Heart right ventricle (tissue), 16 donors: ENCODE data around the gene C1QC. TPM values are rescaled to one million over a fixed set of nuclear protein-coding genes. Genes with fewer than 3 reads are reported as not detected.

Source experiments
- ATAC-seq, 8 donors: fragments of 200-7000 bp; cut with Tn5 transposase; one replicate each; pipeline ENCODE4 v1.9.1; 2020; ENCODE audit warnings: mild to moderate bottlenecking in 8 of 8, moderate library complexity in 8 of 8, moderate number of reproducible peaks in 1 of 8
- DNase-seq, 2 donors: peaks; one replicate each; pipeline ENCODE4 v3.0.0-alpha.2; 2020
- H3K27ac ChIP-seq, 10 donors: fragments of 200-600 bp; sonication (generic) in 2 of 10; one replicate each; pipeline versions ENCODE4 v1.5.0 to v1.8.0; 2020 to 2022; ENCODE audit warnings: mild to moderate bottlenecking in 3 of 10
- H3K27me3 ChIP-seq, 7 donors: fragments of 200-600 bp; one replicate each; pipeline ENCODE4 v1.8.0; 2021 to 2022; ENCODE audit warnings: mild to moderate bottlenecking in 2 of 7
- H3K36me3 ChIP-seq, 9 donors: fragments of 200-600 bp; sonication (generic) in 1 of 9; one replicate each; pipeline versions ENCODE4 v1.5.0 to v1.8.0; 2020 to 2022; ENCODE audit warnings: mild to moderate bottlenecking in 2 of 9
- H3K4me1 ChIP-seq, 9 donors: fragments of 200-600 bp; sonication (generic) in 1 of 9; one replicate each; pipeline versions ENCODE4 v1.5.0 to v1.8.0; 2020 to 2022; ENCODE audit warnings: mild to moderate bottlenecking in 4 of 9
- H3K4me3 ChIP-seq, 10 donors: fragments of 200-600 bp; sonication (generic) in 2 of 10; one replicate each; pipeline versions ENCODE4 v1.5.0 to v1.8.0; 2020 to 2022; ENCODE audit warnings: mild to moderate bottlenecking in 7 of 10, moderate library complexity in 2 of 10
- H3K9me3 ChIP-seq, 11 donors: fragments of 200-600 bp in 10 of 11; sonication (generic) in 2 of 11; one replicate each; pipeline versions ENCODE4 v1.5.0 to v1.8.0; 2013 to 2022; ENCODE audit warnings: mild to moderate bottlenecking in 2 of 11, control low read depth in 1 of 11, moderate library complexity in 1 of 11
- WGBS, 2 donors: extraction: QIAGEN DNeasy Blood & Tissue Kit; methylation state at CpG; one replicate each; pipeline ENCODE4 v1.1.7; 2013; ENCODE audit warnings: inconsistent platforms in 1 of 2; 5-methylcytosine and 5-hydroxymethylcytosine counted together
- intact Hi-C, 10 donors: fragments of 100-400 bp; cut with DNase I; formaldehyde crosslinking; loops; one replicate each; pipeline versions ENCODE4 v1.11.1 to v1.14.2; 2022
- polyA plus RNA-seq, 2 donors: library from polyadenylated mRNA; stranded (reverse); fragments of 200-250 nt; gene quantifications; one replicate each; pipeline ENCODE4 v1.2.3, GENCODE V29; 2013
- total RNA-seq, 10 donors: library from RNA; stranded (reverse); fragmentation: NEBNext Ultra II Directional in 3 of 10; extraction: Animal tissue kit (Norgen Biotek cat#: 25700) in 3 of 10; gene quantifications; one replicate each; pipeline versions ENCODE4 v1.2.1 to v1.2.4, GENCODE V29; 2021 to 2023
- TF ChIP-seq, protein P1 (sequence below), 9 donors: fragments of 200-600 bp; sonication (generic) in 2 of 9; IDR thresholded peaks; one replicate each; pipeline versions ENCODE4 v1.5.0 to v1.8.0; 2021 to 2022; ENCODE audit warnings: antibody characterized with exemption in 9 of 9, mild to moderate bottlenecking in 5 of 9, moderate library complexity in 1 of 9
- donor health status: Arrhythmogenic right ventricular cardiomyopathy.
- donor health status: ischemic (EF 13 %, LVEDD 7.1; RV severe dilation, severe dysfunction).
- donor health status: healthy with polysubstance abuse.
- donor health status: DM: no; HTN: yes; CAD: no.
- donor health status: DM: no; HTN: no; CAD: no.
- donor health status: ischemic (EF 25% LVEDD 6.9; RV normal size, moderate dysfunction).
- donor health status: ischemic (EF 25% LVEDD 5.7; RV mildly dilated, moderate dysfunction).
- donor health status: healthy.
- donor health status: DM: yes; HTN: yes; CAD: no.
- donor health status: Ischemic cardiomyopathy.
- donor health status: ischemic (EF 35%, LVEDD 5.7; RV mildly dilated, moderate dysfunction).
- donor health status: nonischemic (EF 11% LVEDD 7.7; RV severe dilation, severe dysfunction).
- donor health status: DM: yes; HTN: yes; CAD: no.
- donor health status: PGD.
- donor health status: ischemic (EF 29% LVEDD 5.4; RV normal size, mild dysfunction).
- donor health status: nonischemic (EF 23%, LVEDD 6.1; RV moderate dilation, normal function).

C1QC gene
- total and polyA plus RNA-seq, 12 donors: 15.9 to 389 (median 27.8) TPM

DNA sequence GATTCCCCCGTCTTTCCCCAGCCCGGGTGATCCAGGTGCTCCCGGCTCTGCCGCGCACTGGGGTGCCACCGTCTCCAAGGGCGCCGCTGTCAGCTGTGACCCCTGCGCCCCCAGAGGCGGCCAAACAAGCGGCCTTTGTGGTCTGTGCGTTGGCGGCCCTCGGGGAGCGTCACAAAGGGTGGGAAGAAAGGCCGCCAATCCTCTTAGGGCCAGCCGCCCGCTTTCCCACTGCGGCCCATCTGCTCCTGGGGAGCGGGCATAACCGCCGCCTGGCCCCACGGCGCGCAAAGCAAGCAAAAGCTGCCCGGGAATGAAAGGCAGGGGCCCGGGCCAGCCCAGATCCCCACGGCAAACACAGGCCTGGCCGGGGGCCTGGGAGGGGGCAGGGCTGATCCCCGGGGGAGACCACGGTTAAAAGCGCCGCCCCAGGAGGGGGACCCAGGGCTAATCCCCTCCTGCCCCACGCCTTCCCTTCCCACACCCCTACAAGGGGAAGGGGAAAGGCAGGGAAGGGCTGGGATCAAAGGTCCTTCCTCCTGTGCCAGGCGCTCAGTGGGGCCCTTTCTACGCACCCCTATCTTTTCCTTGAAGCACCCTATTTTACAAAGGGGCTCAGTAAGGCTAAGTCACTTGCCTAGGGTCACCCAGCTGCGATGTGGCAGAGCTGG, 33.6 kb downstream of the C1QC start:
- DNase-seq (no peak), ATAC-seq (no peak)
- no peaks in the 10 kb centered on the region for H3K9me3 ChIP-seq
- intact Hi-C loops: loop anchor here in 4 of 10 donors (5.0 to 10.0 kb wide), 3 partner anchors 248 to 258 kb away; no protein-coding TSS in a partner anchor
- no peaks in the 10 kb centered on the region for H3K4me1 ChIP-seq
- H3K36me3 ChIP-seq: no peaks in the 10 kb centered on the region
- TF ChIP-seq, protein P1, sequence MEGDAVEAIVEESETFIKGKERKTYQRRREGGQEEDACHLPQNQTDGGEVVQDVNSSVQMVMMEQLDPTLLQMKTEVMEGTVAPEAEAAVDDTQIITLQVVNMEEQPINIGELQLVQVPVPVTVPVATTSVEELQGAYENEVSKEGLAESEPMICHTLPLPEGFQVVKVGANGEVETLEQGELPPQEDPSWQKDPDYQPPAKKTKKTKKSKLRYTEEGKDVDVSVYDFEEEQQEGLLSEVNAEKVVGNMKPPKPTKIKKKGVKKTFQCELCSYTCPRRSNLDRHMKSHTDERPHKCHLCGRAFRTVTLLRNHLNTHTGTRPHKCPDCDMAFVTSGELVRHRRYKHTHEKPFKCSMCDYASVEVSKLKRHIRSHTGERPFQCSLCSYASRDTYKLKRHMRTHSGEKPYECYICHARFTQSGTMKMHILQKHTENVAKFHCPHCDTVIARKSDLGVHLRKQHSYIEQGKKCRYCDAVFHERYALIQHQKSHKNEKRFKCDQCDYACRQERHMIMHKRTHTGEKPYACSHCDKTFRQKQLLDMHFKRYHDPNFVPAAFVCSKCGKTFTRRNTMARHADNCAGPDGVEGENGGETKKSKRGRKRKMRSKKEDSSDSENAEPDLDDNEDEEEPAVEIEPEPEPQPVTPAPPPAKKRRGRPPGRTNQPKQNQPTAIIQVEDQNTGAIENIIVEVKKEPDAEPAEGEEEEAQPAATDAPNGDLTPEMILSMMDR (IDR thresholded peaks at IDR 0.05): no peak
- H3K4me3 ChIP-seq: no peak overlapping the region
- no peak overlapping the region for H3K27ac ChIP-seq
- 66 to 67% methylated on average over 37 of the region's 37 CpGs for WGBS, 2 donors
- peaks cover 0 to 65% (median 36%) of the 10 kb centered on the region in 7 donors for H3K27me3 ChIP-seq

DNA sequence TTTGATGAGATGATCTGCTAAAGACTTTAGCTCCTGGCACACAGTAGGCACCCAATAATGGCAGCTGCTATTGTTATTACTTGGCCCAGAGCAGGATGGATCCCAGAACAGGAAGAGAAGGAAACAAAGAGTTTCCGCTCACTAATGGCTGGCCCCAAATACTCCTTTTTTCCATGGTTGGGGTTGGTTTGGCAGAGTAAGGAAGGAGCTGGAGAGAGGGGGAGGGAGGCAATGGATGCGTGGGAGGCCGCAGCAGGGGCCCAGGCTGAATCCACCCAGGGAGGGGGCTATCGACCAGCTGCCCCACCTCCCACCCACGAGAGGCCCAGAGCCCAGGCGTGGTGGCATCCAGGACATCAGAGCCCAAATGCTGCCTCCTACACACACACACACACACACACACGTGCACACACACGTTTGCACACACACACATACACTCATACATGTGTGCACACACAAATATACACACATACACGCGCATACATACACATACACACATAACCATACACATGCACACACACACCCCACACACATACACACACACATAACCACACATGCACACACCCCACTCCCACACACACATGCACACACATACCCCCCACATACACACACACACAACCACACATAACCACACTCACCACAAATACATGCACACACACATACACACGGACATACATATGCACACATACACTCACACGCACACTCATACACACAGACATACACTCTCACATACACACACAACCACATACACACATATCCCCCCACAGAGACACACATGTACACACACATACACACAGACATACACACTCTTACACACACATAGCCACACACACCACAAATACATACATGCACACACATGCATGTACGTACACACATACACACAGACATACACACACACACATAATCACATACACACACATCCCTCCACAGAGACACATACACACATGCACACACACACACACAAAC, 34.8 kb downstream of the C1QC start:
- peaks cover 0 to 59% (median 26%) of the 10 kb centered on the region in 7 donors for H3K27me3 ChIP-seq
- H3K4me3 ChIP-seq: no peak overlapping the region
- intact Hi-C loops: loop anchor here in 4 of 10 donors (5.0 to 10.0 kb wide), 3 partner anchors 247 to 257 kb away; no protein-coding TSS in a partner anchor
- H3K4me1 ChIP-seq: no peaks in the 10 kb centered on the region
- H3K27ac ChIP-seq: no peak overlapping the region
- ATAC-seq (no peak), DNase-seq (no peak)
- no peaks in the 10 kb centered on the region for H3K9me3 ChIP-seq
- TF ChIP-seq, protein P1 (IDR thresholded peaks at IDR 0.05): no peak
- 73 to 76% methylated on average over 13 of the region's 13 CpGs for WGBS, 2 donors
- H3K36me3 ChIP-seq: no peaks in the 10 kb centered on the region

DNA sequence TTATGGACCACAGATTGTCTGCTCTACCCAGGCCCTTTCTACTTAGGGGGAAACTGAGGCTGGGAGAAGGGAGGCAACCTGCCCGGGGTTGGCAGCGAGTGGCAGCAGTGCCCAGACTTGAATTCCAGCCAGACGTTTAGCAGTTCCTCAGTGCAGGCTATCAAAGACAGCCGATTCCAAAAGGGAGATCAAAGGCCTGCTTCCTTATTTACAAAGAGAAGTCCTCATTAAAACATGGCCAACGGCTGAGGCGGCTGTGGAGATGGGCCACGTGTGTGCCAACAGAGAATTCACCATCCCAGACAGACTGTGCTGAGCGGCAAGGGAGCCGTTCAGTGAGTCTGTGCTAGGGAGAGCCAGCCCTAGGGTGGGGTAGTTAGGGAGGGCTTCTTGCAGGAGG, 37.3 kb downstream of the C1QC start:
- Histone ChIP-seq H3K27ac (no peak overlapping the region), H3K4me1 (no peaks in the 10 kb centered on the region), H3K27me3 (peaks cover 0 to 56% (median 30%) of the 10 kb centered on the region in 7 donors), H3K4me3 (no peak overlapping the region), H3K36me3 (no peaks in the 10 kb centered on the region), H3K9me3 (no peaks in the 10 kb centered on the region)
- DNase-seq (no peak), ATAC-seq (no peak)
- 64 to 68% methylated on average over 9 of the region's 9 CpGs for WGBS, 2 donors
- intact Hi-C loops: no loop called here
- TF ChIP-seq, protein P1 (IDR thresholded peaks at IDR 0.05): no peak

DNA sequence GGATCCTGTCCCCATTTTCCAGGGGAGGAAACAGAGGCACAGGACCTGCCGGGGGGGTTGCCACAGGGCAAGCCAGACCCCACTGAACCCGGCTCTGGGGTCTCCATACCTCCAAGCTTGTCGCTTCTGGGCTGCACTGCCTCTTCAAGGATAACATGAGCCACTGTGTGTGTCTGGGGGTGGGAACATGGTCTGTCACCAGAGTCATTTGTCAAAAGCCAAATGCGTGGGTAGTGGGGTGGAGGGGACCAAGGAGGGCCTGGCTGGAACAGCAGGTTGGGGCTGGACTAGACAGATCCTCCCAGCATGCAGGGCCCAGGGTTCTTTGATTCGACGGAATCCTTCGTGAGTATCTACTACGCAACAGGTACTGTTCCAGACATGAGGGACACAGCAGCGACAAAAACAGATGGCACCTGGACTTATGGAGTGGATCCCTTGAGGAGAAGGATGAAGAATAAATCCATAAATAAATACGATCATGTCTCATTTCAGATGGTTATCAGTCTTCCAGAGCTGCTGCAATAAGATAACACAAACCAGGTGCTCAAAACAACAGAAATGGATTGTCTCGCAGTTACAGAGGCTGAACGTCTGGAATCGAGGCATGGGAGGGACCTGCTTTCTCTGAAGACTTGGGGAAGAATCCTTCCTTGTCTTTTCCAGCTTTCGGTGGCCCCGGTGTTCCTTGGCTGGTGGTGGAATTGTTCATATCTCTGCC, 38.3 kb downstream of the C1QC start:
- Histone ChIP-seq H3K4me3 (no peak overlapping the region), H3K9me3 (no peaks in the 10 kb centered on the region), H3K27me3 (peaks cover 0 to 62% (median 30%) of the 10 kb centered on the region in 7 donors), H3K4me1 (no peaks in the 10 kb centered on the region), H3K27ac (no peak overlapping the region), H3K36me3 (no peaks in the 10 kb centered on the region)
- WGBS, 2 donors: 77 to 79% methylated on average over 15 of the region's 15 CpGs
- no peak for ATAC-seq
- no peak for DNase-seq
- TF ChIP-seq, protein P1 (IDR thresholded peaks at IDR 0.05): no peak
- intact Hi-C loops: no loop called here
